Upper lobe of left lung (tissue), 4 donors: ENCODE results near the gene THEMIS.

Experiments used
- POLR2A ChIP-seq, 4 donors: fragments of 450-650 bp; IDR thresholded peaks; one replicate each; pipeline ENCODE4 v1.5.1; 2016 to 2017; ENCODE audit warnings: antibody characterized with exemption in 4 of 4, mild to moderate bottlenecking in 2 of 4
- TF ChIP-seq, protein P1 (sequence below), 6 experiments: fragments of 450-650 bp in 4 of 6; fragments of 200-600 bp in 2 of 6; sonication (generic) in 2 of 6; IDR thresholded peaks; one replicate each; pipeline ENCODE4 v1.5.1; 2016 to 2019; ENCODE audit warnings: antibody characterized with exemption in 6 of 6

DNA sequence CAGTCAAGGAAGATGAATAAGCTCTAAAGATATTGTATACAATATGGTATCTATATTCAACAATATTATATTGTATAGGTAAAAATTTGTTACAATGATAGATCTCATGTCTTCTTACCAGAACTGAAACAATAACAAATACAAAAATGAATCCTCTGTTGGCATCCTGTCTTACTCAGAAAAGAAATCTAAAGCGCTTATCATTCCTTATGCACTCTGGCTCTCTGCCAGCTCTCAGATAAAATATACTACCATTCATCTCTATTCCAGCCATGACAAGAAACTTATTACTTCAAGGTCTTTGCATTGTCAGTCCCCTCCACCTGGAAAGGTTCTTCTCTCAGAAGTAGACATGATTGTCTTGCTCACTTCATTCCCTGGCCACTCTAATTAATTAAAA is 138.6 kb downstream of the THEMIS start:
- TF ChIP-seq, protein P1, sequence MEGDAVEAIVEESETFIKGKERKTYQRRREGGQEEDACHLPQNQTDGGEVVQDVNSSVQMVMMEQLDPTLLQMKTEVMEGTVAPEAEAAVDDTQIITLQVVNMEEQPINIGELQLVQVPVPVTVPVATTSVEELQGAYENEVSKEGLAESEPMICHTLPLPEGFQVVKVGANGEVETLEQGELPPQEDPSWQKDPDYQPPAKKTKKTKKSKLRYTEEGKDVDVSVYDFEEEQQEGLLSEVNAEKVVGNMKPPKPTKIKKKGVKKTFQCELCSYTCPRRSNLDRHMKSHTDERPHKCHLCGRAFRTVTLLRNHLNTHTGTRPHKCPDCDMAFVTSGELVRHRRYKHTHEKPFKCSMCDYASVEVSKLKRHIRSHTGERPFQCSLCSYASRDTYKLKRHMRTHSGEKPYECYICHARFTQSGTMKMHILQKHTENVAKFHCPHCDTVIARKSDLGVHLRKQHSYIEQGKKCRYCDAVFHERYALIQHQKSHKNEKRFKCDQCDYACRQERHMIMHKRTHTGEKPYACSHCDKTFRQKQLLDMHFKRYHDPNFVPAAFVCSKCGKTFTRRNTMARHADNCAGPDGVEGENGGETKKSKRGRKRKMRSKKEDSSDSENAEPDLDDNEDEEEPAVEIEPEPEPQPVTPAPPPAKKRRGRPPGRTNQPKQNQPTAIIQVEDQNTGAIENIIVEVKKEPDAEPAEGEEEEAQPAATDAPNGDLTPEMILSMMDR (IDR thresholded peaks at IDR 0.05): no peak
- no peak for TF ChIP-seq POLR2A (IDR thresholded peaks at IDR 0.05)
